Measurements from ENCODE around the gene B3GALT4. TPM values are rescaled to one million over a fixed set of nuclear protein-coding genes. Genes with fewer than 3 reads are reported as not detected.
A peak's percentile ranks its signal among the peaks of the same experiment; 100 is the strongest.

B3GALT4 gene, protein sequence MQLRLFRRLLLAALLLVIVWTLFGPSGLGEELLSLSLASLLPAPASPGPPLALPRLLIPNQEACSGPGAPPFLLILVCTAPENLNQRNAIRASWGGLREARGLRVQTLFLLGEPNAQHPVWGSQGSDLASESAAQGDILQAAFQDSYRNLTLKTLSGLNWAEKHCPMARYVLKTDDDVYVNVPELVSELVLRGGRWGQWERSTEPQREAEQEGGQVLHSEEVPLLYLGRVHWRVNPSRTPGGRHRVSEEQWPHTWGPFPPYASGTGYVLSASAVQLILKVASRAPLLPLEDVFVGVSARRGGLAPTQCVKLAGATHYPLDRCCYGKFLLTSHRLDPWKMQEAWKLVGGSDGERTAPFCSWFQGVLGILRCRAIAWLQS
- 3.3 and 8.7 TPM in 2 replicates for total RNA-seq (ENCODE audit: low replicate concordance)

DNA sequence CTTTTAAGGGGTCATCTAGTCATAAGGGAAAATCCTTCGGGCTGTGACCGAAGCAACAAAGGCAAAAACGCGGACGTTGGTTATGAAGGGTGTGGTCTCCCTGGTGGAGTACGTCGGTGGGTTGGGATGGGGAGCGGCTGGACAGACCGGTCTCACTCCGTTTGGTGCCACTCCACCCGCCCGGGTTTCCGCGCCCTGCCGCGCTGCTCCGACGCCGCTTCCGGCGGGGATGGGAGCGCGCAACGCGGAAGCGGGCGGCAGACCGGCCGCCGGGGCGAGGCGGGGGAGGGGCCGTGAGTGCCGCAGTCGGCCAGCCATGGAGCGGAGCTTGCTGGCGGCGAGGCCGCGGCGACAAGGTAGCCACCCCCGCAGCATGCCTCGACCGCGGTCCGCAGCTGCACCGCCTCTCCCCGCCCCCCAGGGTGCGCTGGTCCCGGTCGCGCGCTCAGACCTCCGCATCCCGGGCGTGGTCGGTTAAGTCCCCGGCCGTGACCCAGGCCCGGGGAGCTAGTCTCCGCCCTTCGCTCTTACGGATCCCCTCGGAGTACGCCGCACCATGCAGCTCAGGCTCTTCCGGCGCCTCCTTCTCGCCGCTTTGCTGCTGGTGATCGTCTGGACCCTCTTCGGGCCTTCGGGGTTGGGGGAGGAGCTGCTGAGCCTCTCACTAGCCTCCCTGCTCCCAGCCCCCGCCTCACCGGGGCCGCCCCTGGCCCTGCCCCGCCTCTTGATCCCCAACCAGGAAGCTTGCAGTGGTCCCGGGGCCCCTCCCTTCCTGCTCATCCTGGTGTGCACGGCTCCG is at the start of gene B3GALT4:
B3GALT4 (plus strand) TSS at position 260 of the 799 bp plus-strand sequence; CDS start at position 557, 297 bp downstream.
- DNase-seq (ENCODE audit: low read depth): peak; percentile 54
- TF ChIP-seq, protein P1, sequence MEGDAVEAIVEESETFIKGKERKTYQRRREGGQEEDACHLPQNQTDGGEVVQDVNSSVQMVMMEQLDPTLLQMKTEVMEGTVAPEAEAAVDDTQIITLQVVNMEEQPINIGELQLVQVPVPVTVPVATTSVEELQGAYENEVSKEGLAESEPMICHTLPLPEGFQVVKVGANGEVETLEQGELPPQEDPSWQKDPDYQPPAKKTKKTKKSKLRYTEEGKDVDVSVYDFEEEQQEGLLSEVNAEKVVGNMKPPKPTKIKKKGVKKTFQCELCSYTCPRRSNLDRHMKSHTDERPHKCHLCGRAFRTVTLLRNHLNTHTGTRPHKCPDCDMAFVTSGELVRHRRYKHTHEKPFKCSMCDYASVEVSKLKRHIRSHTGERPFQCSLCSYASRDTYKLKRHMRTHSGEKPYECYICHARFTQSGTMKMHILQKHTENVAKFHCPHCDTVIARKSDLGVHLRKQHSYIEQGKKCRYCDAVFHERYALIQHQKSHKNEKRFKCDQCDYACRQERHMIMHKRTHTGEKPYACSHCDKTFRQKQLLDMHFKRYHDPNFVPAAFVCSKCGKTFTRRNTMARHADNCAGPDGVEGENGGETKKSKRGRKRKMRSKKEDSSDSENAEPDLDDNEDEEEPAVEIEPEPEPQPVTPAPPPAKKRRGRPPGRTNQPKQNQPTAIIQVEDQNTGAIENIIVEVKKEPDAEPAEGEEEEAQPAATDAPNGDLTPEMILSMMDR (IDR thresholded peaks at IDR 0.05; ENCODE audit: insufficient read depth, low read length): peak; percentile 47
- H3K4me3 ChIP-seq (ENCODE audit: low read depth, low read length): peak within 1 kb of the TSS; percentile 53

GRCh38 chr6:33235221-33235634 is 41.7 kb upstream of the B3GALT4 start:
- TF ChIP-seq, protein P1 (IDR thresholded peaks at IDR 0.05; ENCODE audit: insufficient read depth, low read length): no peak
- H3K4me3 ChIP-seq (ENCODE audit: low read depth, low read length): no peak overlapping the region
- DNase-seq (ENCODE audit: low read depth): no peak

DNA sequence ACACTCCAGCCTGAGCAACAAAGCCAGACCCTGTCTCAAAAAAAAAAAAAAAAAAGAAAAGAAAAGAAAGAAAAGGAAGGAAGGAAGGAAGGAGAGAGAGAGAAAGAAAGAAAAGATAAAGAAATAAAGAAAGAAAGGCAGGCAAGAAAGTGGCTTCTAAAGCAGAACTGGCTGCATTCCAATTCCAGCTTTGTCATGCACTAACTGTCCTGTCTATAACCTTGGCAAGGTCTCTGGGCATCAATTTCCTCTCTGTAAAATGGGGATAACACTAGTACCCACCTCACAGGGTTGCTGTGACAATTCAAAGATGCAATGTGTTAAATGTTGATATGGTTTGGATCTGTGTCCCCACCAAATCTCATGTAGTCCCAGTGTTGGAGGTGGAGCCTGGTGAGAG is 40.6 kb upstream of the B3GALT4 start:
- H3K4me3 ChIP-seq (ENCODE audit: low read depth, low read length): no peak overlapping the region
- TF ChIP-seq, protein P1 (IDR thresholded peaks at IDR 0.05; ENCODE audit: insufficient read depth, low read length): no peak
- no peak for DNase-seq (ENCODE audit: low read depth)

DNA sequence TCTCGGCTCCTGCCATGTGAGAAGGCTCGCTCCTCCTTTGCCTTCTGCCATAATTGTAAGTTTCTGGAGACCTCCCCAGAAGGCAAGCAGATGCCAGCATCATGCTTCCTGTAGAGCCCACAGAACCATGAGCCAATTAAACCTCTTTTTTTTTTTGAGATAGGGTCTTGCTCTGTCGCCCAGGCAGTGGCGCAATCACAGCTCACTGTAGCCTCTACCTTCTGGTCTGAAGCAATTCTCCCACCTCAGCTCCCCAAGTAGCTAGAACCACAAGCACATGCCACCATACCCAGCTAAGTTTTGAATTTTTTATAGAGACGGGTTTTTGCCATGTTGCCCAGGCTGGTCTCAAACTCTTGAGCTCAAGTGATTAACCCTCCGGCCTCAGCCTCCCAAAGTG is 40.1 kb upstream of the B3GALT4 start:
- TF ChIP-seq, protein P1 (IDR thresholded peaks at IDR 0.05; ENCODE audit: insufficient read depth, low read length): no peak
- DNase-seq (ENCODE audit: low read depth): no peak
- H3K4me3 ChIP-seq (ENCODE audit: low read depth, low read length): no peak overlapping the region

DNA sequence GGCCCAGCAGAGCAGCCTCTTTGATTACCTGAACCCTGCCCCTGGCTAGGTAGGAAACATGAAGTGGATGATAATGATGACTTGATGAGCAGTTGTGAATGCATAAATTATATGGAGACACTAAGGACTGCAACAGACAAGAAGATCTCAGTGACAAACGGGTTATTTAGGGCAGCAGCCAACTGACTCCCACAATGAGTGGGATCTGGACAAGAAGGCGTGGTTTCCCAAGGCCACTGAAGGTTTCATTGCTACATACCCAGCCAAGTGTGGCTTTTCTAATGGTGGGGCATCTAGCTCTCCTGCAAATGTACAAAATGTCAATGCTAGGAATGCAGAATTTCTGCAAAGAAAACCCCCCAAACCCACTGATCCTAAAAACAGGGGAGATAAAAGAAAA is 39.2 kb upstream of the B3GALT4 start:
- no peak overlapping the region for H3K4me3 ChIP-seq (ENCODE audit: low read depth, low read length)
- TF ChIP-seq, protein P1 (IDR thresholded peaks at IDR 0.05; ENCODE audit: insufficient read depth, low read length): no peak
- no peak for DNase-seq (ENCODE audit: low read depth)

GRCh38 chr6:33241968-33242367 is 35.0 kb upstream of the B3GALT4 start:
- H3K4me3 ChIP-seq (ENCODE audit: low read depth, low read length): no peak overlapping the region
- DNase-seq (ENCODE audit: low read depth): no peak
- TF ChIP-seq, protein P1 (IDR thresholded peaks at IDR 0.05; ENCODE audit: insufficient read depth, low read length): no peak

Data from fibroblast of the aortic adventitia (primary cell).